GDM1 (cell line): Measurements from ENCODE around the gene PAF1.

Experiments used
- DNase-seq: peaks from one replicate; lab custom pipeline; 2025; lab: John Stamatoyannopoulos, UW

PAF1 gene

GRCh38 chr19:39405958-39406655, 15.2 kb upstream of the PAF1 start:
- peak; percentile 64 for DNase-seq

- no peak for DNase-seq
These were observed 14.5 kb upstream of the PAF1 start for GRCh38 chr19:39405261-39405957.

- DNase-seq = peak; percentile 93
These were observed 12.7 kb upstream of the PAF1 start for GRCh38 chr19:39403331-39404312.

GRCh38 chr19:39402346-39403300, 11.7 kb upstream of the PAF1 start:
- peak; percentile 94 for DNase-seq

- DNase-seq = no peak
These were observed 10.8 kb upstream of the PAF1 start for GRCh38 chr19:39401549-39402345.

GRCh38 chr19:39401070-39401548, 10.2 kb upstream of the PAF1 start:
- DNase-seq = no peak

GRCh38 chr19:39400061-39400460, 9.2 kb upstream of the PAF1 start:
- DNase-seq = no peak

GRCh38 chr19:39399668-39400050, 8.8 kb upstream of the PAF1 start:
- no peak for DNase-seq

GRCh38 chr19:39398297-39398864, 7.5 kb upstream of the PAF1 start:
- no peak for DNase-seq

GRCh38 chr19:39397360-39398296, 6.7 kb upstream of the PAF1 start:
- peak; percentile 84 for DNase-seq

GRCh38 chr19:39390451-39390750, 505 bp downstream of the PAF1 start:
- DNase-seq = no peak

- no peak for DNase-seq
These were observed 1.1 kb downstream of the PAF1 start for GRCh38 chr19:39389631-39390414.

- no peak for DNase-seq
These were observed 2.2 kb downstream of the PAF1 start for GRCh38 chr19:39388657-39389056.

GRCh38 chr19:39386557-39386956, 4.3 kb downstream of the PAF1 start:
- DNase-seq = no peak

- no peak for DNase-seq
These were observed 5.1 kb downstream of the PAF1 start for GRCh38 chr19:39385629-39386411.

GRCh38 chr19:39384839-39385568, 5.9 kb downstream of the PAF1 start:
- no peak for DNase-seq
